NCI-H446 treated with DMSO at 0.1 percent for 48 hours (cell line): ENCODE results near the gene GNAI2.
"Not testable (repeated sequence)": the region's sequence is repeated elsewhere in the genome, so short reads cannot be mapped to it uniquely, and the experiment has no call there.

Source experiments
- DNase-seq: peaks from one replicate; lab custom pipeline; 2025; lab: John Stamatoyannopoulos, UW

The GNAI2 gene

GRCh38 chr3:50278123-50278879, 42.3 kb downstream of the GNAI2 start:
- DNase-seq, result no peak

GRCh38 chr3:50278880-50279224, 42.8 kb downstream of the GNAI2 start, which contains the start of gene LSMEM2:
LSMEM2 (plus strand) TSS chr3:50279087; CDS start chr3:50279114, 27 bp downstream.
- DNase-seq, result no peak

GRCh38 chr3:50279255-50280016, 43.4 kb downstream of the GNAI2 start:
- DNase-seq, result no peak

DNA sequence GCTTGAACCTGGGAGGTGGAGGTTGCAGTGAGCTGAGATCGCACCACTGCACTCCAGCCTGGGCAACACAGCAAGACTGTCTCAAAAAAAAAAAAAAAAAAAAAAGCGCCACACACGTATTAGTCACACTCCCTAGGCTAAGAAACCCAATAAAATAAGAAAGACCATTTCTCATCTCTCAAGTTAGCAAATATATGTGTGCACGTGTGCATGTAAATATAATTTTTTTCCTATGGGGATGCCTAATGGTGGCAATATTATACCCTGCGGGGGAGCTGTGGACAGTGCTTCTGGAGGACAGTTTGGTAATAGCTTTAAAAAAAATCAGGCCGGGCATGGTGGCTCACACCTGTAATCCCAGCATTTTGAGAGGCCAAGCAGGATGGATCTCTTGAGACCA, 48.1 kb downstream of the GNAI2 start:
- not testable (repeated sequence) for DNase-seq

DNA sequence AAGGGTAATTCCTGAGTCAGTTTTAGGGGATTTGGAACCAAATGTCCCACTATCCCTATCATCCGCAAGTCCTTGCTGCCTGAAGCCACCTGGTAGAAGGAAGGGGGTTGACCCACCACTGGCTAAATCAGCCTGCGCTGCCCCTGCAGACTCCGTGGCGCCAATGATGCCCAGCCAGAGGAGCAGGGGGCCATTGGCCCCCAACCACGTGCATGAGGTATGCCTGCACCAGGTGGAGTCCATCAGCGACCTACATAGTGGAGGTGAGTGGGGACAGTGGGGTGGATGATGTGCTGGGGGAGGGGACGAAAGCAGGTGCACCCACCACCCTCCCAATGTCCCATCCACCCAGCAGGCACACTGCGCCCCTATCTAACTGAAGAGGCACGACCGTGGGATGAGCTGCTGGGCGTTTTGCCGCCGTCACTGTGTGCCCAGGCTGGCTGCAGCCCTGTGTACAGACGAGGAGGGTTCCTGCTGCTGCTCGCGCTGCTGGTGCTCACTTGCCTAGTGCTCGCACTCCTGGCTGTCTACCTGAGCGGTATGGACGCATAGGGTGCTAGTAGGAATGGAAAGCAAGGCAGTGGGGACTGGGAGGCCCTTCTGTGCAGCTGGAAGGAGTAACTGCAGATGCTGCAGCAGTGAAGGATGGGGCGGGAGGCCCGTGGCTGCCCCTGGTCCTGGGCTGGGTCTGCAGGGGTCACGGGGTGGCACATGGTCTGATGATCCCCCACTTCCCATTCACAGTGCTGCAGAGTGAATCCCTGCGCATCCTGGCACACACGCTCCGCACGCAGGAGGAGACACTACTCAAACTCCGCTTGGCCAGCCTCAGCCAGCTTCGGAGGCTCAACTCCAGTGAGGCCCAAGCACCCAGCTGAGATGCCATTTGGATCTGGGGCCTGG, 50.6 kb downstream of the GNAI2 start:
- DNase-seq, result no peak

- no peak for DNase-seq
Observed at GRCh38 chr3:50287262-50287661, 51.3 kb downstream of the GNAI2 start.

GRCh38 chr3:50288387-50289007, 52.5 kb downstream of the GNAI2 start:
- no peak for DNase-seq

- DNase-seq, result no peak
Observed at GRCh38 chr3:50289130-50289529, 53.1 kb downstream of the GNAI2 start.

DNA sequence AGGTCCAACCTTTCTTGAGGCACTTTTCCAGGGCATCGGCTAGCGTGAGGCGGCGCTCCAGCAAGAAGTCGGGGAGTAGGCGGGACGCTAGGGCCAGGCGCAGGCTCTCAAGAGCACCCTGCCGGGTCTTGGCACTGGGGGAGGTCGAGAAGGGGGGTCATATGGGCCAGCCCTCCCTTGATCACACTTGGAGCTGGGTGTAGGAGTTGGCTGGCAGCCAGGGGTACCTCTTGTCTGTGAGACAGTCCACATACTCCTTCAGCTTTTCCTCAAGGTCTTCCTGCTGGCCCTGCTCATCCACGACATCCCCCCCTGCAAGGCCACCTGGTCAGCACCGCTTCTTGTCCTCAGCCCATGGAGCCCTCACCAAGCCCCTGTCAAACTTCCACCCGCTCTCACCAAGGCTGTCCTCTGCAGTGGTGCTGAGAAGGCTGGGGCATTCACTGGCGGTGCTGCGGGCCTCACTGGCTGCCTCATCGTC, 54.2 kb downstream of the GNAI2 start:
- no peak for DNase-seq

- peak; percentile 91 for DNase-seq
Observed at GRCh38 chr3:50292159-50293078, 56.4 kb downstream of the GNAI2 start, which contains the start of gene IFRD2. IFRD2 (minus strand) TSS chr3:50292429; CDS start chr3:50292274, 155 bp downstream.

GRCh38 chr3:50293079-50293801, 57.2 kb downstream of the GNAI2 start:
- no peak for DNase-seq

DNA sequence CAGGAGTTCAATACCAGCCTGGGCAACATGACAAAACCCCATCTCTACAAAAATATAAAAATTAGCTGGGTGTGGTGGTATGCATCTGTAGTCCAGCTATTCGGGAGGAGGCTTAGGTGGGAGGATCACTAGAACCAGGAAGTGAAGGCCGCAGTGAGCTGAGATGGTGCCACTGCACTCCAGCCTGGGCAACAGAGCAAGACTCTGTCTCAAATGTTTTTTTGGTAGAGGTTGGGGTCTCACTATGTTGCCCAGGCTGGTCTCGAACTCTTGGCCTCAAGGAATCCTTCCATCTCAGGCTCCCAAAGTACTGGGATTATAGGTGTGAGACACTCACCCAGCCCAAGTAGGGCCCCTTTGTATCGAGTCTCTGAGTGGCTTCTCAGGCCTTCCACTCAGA, 58.1 kb downstream of the GNAI2 start:
- DNase-seq, result no peak

GRCh38 chr3:50294492-50295403, 58.7 kb downstream of the GNAI2 start:
- no peak for DNase-seq

DNA sequence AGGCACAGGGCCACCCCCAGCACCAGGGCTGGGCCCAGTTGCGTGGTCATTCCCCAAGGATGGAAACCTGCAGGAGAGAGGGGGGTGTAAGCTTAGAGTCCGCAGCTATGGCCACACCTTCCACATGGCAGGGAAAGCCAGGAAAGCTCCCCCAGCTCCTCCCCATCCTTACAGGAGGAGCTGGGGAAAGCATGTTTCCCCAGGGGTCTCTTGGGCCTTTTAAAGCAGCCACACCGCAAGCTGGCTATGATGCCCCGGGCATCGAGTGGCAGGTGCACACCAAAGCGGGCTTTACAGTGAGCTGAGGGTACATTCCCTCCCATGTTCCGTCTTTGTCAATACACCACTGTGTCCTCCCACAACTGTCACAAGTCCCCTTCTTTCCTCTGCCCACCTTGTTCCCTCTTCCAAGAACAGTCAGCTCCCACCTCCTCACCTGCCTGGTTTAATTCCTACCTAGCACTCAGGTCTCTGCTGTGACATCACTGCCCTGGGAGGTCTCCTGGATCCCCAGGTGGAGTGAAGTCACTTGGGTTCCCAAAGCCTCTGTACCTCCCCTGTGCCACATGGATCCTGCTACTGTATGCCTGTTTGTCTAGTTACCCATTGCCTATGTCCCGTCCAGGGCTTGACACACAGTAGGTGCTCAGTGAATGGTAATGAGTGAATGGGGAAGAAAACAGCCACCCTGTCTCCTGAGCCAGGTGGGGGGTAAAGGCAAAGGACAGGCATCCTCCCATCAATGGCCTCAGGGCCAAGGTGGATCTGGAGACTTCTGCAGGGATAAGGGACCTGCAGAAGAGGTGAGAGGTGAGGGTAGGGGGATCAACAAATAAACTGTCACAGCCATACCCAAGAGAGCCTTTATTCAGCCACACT, 59.8 kb downstream of the GNAI2 start:
- DNase-seq, result no peak

DNA sequence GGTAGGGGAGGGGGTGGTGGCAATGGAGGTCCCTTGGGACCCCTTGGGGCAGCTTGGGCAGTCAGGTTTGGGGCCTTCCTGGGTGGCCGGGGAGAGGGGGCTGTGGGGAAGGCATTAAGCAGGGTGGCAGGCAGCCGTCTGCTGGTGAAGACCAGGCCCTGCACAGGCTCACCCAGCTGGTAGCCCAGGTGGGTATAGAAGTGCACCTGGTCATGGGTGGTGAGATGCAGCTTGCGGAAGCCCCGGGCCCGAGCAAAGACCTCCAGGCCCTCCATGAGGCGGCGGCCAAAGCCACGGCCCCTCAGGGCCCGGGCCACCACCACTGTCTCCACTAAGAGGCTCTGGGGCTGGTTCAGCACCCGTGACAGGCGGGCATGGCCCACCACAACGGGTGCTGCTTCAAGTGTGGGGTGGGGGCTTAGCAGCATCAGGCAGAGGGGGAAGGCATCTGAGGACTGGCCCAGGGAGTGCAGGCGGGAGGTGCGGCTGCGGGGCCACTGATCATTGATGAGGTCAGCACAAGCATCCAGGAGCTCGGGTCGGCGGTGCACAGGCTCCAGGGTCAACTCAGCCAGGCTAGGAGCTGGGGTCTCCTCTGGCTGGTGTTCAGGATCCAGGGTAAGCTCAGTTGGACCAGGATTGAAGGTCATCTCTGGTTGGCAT, 60.8 kb downstream of the GNAI2 start:
- DNase-seq, result no peak

DNA sequence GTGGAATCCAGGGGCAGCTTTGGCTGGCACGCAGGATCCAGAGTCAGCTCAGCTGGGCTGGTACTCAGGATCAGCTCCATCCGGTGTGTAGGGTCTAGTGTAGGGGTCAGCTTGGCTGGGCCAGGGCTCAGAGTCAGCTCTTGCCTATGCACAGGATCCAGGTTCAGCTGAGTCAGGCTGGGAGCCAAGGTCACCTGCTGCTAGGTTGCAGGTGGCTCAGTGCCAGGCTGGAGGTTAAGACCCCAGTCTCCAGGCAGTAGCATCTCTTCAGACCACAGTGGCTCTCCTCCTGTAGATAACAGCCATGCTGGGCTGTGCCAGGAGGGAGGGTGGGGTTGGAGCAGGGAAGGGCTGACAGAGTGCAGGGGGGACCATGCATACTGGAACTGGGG, 61.4 kb downstream of the GNAI2 start:
- DNase-seq, result no peak
